ENCODE measurements around the gene EXOC6. TPM values are rescaled to one million over a fixed set of nuclear protein-coding genes. Genes with fewer than 3 reads are reported as not detected.

EXOC6 gene
- total RNA-seq, 1 experiment from 2014 or later, result 19.2 TPM

GRCh38 chr10:93088466-93088865 lies 240.1 kb downstream of the EXOC6 start:
- no TSS peak for BruUV-seq (replicated peaks)

GRCh38 chr10:93090619-93091018 lies 242.3 kb downstream of the EXOC6 start:
- DNase-seq, result no peak
- CTCF ChIA-PET, result interaction anchor here (0.6 kb wide), 1 partner anchor 642 kb away, joined by 3 read pairs; no protein-coding TSS in a partner anchor
- Mint-ChIP-seq H3K4me3 (ENCODE audit: low read depth, unreplicated experiment) (no peak overlapping the region), H3K4me1 (ENCODE audit: low read depth, unreplicated experiment) (no peaks in the 10 kb centered on the region), H3K36me3 (ENCODE audit: insufficient read depth, unreplicated experiment) (no peaks in the 10 kb centered on the region), H3K27me3 (ENCODE audit: unreplicated experiment) (no peaks in the 10 kb centered on the region), H3K27ac (ENCODE audit: unreplicated experiment) (no peak overlapping the region), H3K9me3 (ENCODE audit: low read depth, unreplicated experiment) (no peaks in the 10 kb centered on the region)
- no peak for TF ChIP-seq CTCF (IDR thresholded peaks at IDR 0.05; ENCODE audit: unreplicated experiment)
- no TSS peak for BruUV-seq (replicated peaks)
- intact Hi-C loops (cut with micrococcal nuclease; ENCODE audit: unreplicated experiment), result no loop called here

More at GRCh38 chr10:93088466-93088865, 240.1 kb downstream of the EXOC6 start:
- Mint-ChIP-seq H3K4me3 (ENCODE audit: low read depth, unreplicated experiment) (no peak overlapping the region), H3K27ac (ENCODE audit: unreplicated experiment) (no peak overlapping the region), H3K9me3 (ENCODE audit: low read depth, unreplicated experiment) (no peaks in the 10 kb centered on the region), H3K4me1 (ENCODE audit: low read depth, unreplicated experiment) (no peaks in the 10 kb centered on the region), H3K36me3 (ENCODE audit: insufficient read depth, unreplicated experiment) (no peaks in the 10 kb centered on the region), H3K27me3 (ENCODE audit: unreplicated experiment) (no peaks in the 10 kb centered on the region)
- CTCF ChIA-PET, result no interaction called here
- intact Hi-C loops (cut with micrococcal nuclease; ENCODE audit: unreplicated experiment), result no loop called here
- no peak for DNase-seq
- no peak for TF ChIP-seq CTCF (IDR thresholded peaks at IDR 0.05; ENCODE audit: unreplicated experiment)

- intact Hi-C loops (cut with micrococcal nuclease; ENCODE audit: unreplicated experiment), result no loop called here
- H3K36me3 Mint-ChIP-seq (ENCODE audit: insufficient read depth, unreplicated experiment), result no peaks in the 10 kb centered on the region
- no peak for TF ChIP-seq CTCF (IDR thresholded peaks at IDR 0.05; ENCODE audit: unreplicated experiment)
- no peak overlapping the region for H3K4me3 Mint-ChIP-seq (ENCODE audit: low read depth, unreplicated experiment)
- H3K4me1 Mint-ChIP-seq (ENCODE audit: low read depth, unreplicated experiment), result no peaks in the 10 kb centered on the region
- BruUV-seq (replicated peaks), result no TSS peak
- CTCF ChIA-PET, result interaction anchor here (0.7 kb wide), 1 partner anchor 28 kb away, joined by 3 read pairs; no protein-coding TSS in a partner anchor
- no peaks in the 10 kb centered on the region for H3K27me3 Mint-ChIP-seq (ENCODE audit: unreplicated experiment)
- no peaks in the 10 kb centered on the region for H3K9me3 Mint-ChIP-seq (ENCODE audit: low read depth, unreplicated experiment)
- no peak overlapping the region for H3K27ac Mint-ChIP-seq (ENCODE audit: unreplicated experiment)
- no peak for DNase-seq
Observed at GRCh38 chr10:93091960-93092359, 243.6 kb downstream of the EXOC6 start.

- Mint-ChIP-seq H3K4me1 (ENCODE audit: low read depth, unreplicated experiment) (no peaks in the 10 kb centered on the region), H3K36me3 (ENCODE audit: insufficient read depth, unreplicated experiment) (no peaks in the 10 kb centered on the region), H3K27me3 (ENCODE audit: unreplicated experiment) (no peaks in the 10 kb centered on the region), H3K4me3 (ENCODE audit: low read depth, unreplicated experiment) (no peak overlapping the region), H3K27ac (ENCODE audit: unreplicated experiment) (no peak overlapping the region), H3K9me3 (ENCODE audit: low read depth, unreplicated experiment) (no peaks in the 10 kb centered on the region)
- no TSS peak for BruUV-seq (replicated peaks)
- TF ChIP-seq CTCF (IDR thresholded peaks at IDR 0.05; ENCODE audit: unreplicated experiment), result no peak
- intact Hi-C loops (cut with micrococcal nuclease; ENCODE audit: unreplicated experiment), result no loop called here
- DNase-seq, result no peak
- CTCF ChIA-PET, result interaction anchor here (0.6 kb wide), 2 partner anchors 46 to 88 kb away, joined by 3 to 4 read pairs; no protein-coding TSS in a partner anchor
Observed at GRCh38 chr10:93095225-93095624, 246.9 kb downstream of the EXOC6 start.

Data from Calu3 (cell line).